Mammary epithelial cell (primary cell): ENCODE results near the gene PTGER1.

ENCODE experiments used
- EZH2 ChIP-seq: IDR thresholded peaks from 2 replicates; pipeline ENCODE4 v1.6.1; 2012; ENCODE audit warnings: low read length, inconsistent platforms, borderline replicate concordance
- TF ChIP-seq, protein P1 (sequence below), 2 donors: IDR thresholded peaks in 1 of 2; conservative IDR thresholded peaks in 1 of 2; 2 replicates each; pipeline ENCODE4 v1.5.1; 2011 to 2012; ENCODE audit warnings: inconsistent platforms in 2 of 2, low read length in 2 of 2, mild to moderate bottlenecking in 2 of 2, control low read depth in 1 of 2, low read depth in 1 of 2; ENCODE audit not compliant: insufficient read depth in 1 of 2; ENCODE audit errors: extremely low read depth in 1 of 2

GRCh38 chr19:14435320-14436050 lies 39.7 kb downstream of the PTGER1 start:
- TF ChIP-seq, protein P1, sequence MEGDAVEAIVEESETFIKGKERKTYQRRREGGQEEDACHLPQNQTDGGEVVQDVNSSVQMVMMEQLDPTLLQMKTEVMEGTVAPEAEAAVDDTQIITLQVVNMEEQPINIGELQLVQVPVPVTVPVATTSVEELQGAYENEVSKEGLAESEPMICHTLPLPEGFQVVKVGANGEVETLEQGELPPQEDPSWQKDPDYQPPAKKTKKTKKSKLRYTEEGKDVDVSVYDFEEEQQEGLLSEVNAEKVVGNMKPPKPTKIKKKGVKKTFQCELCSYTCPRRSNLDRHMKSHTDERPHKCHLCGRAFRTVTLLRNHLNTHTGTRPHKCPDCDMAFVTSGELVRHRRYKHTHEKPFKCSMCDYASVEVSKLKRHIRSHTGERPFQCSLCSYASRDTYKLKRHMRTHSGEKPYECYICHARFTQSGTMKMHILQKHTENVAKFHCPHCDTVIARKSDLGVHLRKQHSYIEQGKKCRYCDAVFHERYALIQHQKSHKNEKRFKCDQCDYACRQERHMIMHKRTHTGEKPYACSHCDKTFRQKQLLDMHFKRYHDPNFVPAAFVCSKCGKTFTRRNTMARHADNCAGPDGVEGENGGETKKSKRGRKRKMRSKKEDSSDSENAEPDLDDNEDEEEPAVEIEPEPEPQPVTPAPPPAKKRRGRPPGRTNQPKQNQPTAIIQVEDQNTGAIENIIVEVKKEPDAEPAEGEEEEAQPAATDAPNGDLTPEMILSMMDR (conservative IDR thresholded peaks at IDR 0.05 in 1 of 2, IDR thresholded peaks at IDR 0.05 in 1 of 2; ENCODE audit: extremely low read depth in 1 of 2, insufficient read depth in 1 of 2, low read depth in 1 of 2, low read length in 2 of 2) = no peak
- no peak for TF ChIP-seq EZH2
